HEK293 (cell line): ENCODE measurements around the gene P2RX1.

Experiments
- MEIS1 ChIP-seq: sonication (generic); formaldehyde crosslinking; IDR thresholded peaks from 2 replicates; pipeline ENCODE4 v1.8.1; 2022; ENCODE audit warnings: missing genetic modification reagents, mild to moderate bottlenecking, borderline replicate concordance
- YY2 ChIP-seq: fragments of 450-650 bp; formaldehyde crosslinking; IDR thresholded peaks from 2 replicates; pipeline ENCODE4 v1.5.1; 2016; ENCODE audit warnings: missing biosample characterization, missing genetic modification characterization
- ZNF114 ChIP-seq: fragments of 450-650 bp; formaldehyde crosslinking; IDR thresholded peaks from 2 replicates; pipeline ENCODE4 v1.5.0; 2017; ENCODE audit warnings: missing biosample characterization, missing genetic modification characterization
- ZNF133 ChIP-seq: fragments of 450-650 bp; formaldehyde crosslinking; IDR thresholded peaks from 2 replicates; pipeline ENCODE4 v1.5.1; 2016; ENCODE audit warnings: missing biosample characterization, missing genetic modification characterization
- ZNF292 ChIP-seq: fragments of 450-650 bp; formaldehyde crosslinking; IDR thresholded peaks from 2 replicates; pipeline ENCODE4 v1.5.1; 2016; ENCODE audit warnings: low read depth, missing biosample characterization, missing genetic modification characterization, borderline replicate concordance
- ZNF354C ChIP-seq: fragments of 450-650 bp; formaldehyde crosslinking; IDR thresholded peaks from 2 replicates; pipeline ENCODE4 v1.5.1; 2016; ENCODE audit warnings: missing biosample characterization, missing genetic modification characterization, low read depth, borderline replicate concordance
- ZNF544 ChIP-seq: fragments of 450-650 bp; formaldehyde crosslinking; IDR thresholded peaks from 2 replicates; pipeline ENCODE4 v1.5.0; 2017; ENCODE audit warnings: missing biosample characterization, missing genetic modification characterization
- ZNF76 ChIP-seq: fragments of 450-650 bp; formaldehyde crosslinking; IDR thresholded peaks from 2 replicates; pipeline ENCODE4; 2016; ENCODE audit warnings: low read depth, missing biosample characterization, missing genetic modification characterization, borderline replicate concordance
- ZNF768 ChIP-seq: fragments of 450-650 bp; formaldehyde crosslinking; IDR thresholded peaks from 2 replicates; pipeline ENCODE4 v1.5.1; 2018; ENCODE audit warnings: missing biosample characterization, mild to moderate bottlenecking, missing genetic modification characterization
- TF ChIP-seq, protein P1 (sequence below): fragments of 450-650 bp; formaldehyde crosslinking; IDR thresholded peaks from 2 replicates; pipeline ENCODE4 v1.5.1; 2016; ENCODE audit warnings: missing biosample characterization, missing genetic modification characterization
- TF ChIP-seq, protein P2 (sequence below): fragments of 450-650 bp; formaldehyde crosslinking; IDR thresholded peaks from 2 replicates; pipeline ENCODE4 v1.5.1; 2016; ENCODE audit warnings: missing biosample characterization, missing genetic modification characterization
- TF ChIP-seq, protein P3 (sequence below): fragments of 450-650 bp; formaldehyde crosslinking; optimal IDR thresholded peaks from 2 replicates; pipeline ENCODE3; 2016; ENCODE audit warnings: missing biosample characterization, mild to moderate bottlenecking, missing genetic modification characterization
- TF ChIP-seq, protein P4 (sequence below): fragments of 450-650 bp; formaldehyde crosslinking; IDR thresholded peaks from 2 replicates; pipeline ENCODE4 v1.5.1; 2016; ENCODE audit warnings: missing biosample characterization, missing genetic modification characterization

- TF ChIP-seq, protein P1, sequence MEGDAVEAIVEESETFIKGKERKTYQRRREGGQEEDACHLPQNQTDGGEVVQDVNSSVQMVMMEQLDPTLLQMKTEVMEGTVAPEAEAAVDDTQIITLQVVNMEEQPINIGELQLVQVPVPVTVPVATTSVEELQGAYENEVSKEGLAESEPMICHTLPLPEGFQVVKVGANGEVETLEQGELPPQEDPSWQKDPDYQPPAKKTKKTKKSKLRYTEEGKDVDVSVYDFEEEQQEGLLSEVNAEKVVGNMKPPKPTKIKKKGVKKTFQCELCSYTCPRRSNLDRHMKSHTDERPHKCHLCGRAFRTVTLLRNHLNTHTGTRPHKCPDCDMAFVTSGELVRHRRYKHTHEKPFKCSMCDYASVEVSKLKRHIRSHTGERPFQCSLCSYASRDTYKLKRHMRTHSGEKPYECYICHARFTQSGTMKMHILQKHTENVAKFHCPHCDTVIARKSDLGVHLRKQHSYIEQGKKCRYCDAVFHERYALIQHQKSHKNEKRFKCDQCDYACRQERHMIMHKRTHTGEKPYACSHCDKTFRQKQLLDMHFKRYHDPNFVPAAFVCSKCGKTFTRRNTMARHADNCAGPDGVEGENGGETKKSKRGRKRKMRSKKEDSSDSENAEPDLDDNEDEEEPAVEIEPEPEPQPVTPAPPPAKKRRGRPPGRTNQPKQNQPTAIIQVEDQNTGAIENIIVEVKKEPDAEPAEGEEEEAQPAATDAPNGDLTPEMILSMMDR (tag by site-specific recombination): no peak
- TF ChIP-seq ZNF544 (tag by site-specific recombination): no peak
- no peak for TF ChIP-seq ZNF292 (tag by site-specific recombination)
- TF ChIP-seq, protein P2, sequence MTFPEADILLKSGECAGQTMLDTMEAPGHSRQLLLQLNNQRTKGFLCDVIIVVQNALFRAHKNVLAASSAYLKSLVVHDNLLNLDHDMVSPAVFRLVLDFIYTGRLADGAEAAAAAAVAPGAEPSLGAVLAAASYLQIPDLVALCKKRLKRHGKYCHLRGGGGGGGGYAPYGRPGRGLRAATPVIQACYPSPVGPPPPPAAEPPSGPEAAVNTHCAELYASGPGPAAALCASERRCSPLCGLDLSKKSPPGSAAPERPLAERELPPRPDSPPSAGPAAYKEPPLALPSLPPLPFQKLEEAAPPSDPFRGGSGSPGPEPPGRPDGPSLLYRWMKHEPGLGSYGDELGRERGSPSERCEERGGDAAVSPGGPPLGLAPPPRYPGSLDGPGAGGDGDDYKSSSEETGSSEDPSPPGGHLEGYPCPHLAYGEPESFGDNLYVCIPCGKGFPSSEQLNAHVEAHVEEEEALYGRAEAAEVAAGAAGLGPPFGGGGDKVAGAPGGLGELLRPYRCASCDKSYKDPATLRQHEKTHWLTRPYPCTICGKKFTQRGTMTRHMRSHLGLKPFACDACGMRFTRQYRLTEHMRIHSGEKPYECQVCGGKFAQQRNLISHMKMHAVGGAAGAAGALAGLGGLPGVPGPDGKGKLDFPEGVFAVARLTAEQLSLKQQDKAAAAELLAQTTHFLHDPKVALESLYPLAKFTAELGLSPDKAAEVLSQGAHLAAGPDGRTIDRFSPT: no peak
- TF ChIP-seq ZNF354C (tag by site-specific recombination): no peak
- TF ChIP-seq ZNF133 (tag by site-specific recombination): no peak
- TF ChIP-seq MEIS1 (CRISPR knock-in tag): no peak
- TF ChIP-seq, protein P3, sequence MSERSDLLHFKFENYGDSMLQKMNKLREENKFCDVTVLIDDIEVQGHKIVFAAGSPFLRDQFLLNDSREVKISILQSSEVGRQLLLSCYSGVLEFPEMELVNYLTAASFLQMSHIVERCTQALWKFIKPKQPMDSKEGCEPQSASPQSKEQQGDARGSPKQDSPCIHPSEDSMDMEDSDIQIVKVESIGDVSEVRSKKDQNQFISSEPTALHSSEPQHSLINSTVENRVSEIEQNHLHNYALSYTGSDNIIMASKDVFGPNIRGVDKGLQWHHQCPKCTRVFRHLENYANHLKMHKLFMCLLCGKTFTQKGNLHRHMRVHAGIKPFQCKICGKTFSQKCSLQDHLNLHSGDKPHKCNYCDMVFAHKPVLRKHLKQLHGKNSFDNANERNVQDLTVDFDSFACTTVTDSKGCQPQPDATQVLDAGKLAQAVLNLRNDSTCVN (tag by site-specific recombination): no peak
- no peak for TF ChIP-seq ZNF768 (tag by site-specific recombination)
- no peak for TF ChIP-seq YY2
- no peak for TF ChIP-seq ZNF76 (tag by site-specific recombination)
- no peak for TF ChIP-seq ZNF114 (tag by site-specific recombination)
- TF ChIP-seq, protein P4, sequence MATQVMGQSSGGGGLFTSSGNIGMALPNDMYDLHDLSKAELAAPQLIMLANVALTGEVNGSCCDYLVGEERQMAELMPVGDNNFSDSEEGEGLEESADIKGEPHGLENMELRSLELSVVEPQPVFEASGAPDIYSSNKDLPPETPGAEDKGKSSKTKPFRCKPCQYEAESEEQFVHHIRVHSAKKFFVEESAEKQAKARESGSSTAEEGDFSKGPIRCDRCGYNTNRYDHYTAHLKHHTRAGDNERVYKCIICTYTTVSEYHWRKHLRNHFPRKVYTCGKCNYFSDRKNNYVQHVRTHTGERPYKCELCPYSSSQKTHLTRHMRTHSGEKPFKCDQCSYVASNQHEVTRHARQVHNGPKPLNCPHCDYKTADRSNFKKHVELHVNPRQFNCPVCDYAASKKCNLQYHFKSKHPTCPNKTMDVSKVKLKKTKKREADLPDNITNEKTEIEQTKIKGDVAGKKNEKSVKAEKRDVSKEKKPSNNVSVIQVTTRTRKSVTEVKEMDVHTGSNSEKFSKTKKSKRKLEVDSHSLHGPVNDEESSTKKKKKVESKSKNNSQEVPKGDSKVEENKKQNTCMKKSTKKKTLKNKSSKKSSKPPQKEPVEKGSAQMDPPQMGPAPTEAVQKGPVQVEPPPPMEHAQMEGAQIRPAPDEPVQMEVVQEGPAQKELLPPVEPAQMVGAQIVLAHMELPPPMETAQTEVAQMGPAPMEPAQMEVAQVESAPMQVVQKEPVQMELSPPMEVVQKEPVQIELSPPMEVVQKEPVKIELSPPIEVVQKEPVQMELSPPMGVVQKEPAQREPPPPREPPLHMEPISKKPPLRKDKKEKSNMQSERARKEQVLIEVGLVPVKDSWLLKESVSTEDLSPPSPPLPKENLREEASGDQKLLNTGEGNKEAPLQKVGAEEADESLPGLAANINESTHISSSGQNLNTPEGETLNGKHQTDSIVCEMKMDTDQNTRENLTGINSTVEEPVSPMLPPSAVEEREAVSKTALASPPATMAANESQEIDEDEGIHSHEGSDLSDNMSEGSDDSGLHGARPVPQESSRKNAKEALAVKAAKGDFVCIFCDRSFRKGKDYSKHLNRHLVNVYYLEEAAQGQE (tag by site-specific recombination): no peak
These were observed 48.7 kb downstream of the P2RX1 start for GRCh38 chr17:3867606-3868005.
